RKO (cell line): ENCODE data around the gene SLC47A2.
"Not testable (repeated sequence)": the region's sequence is repeated elsewhere in the genome, so short reads cannot be mapped to it uniquely, and the experiment has no call there.

Experiments used
- DNase-seq: peaks from one replicate; pipeline ENCODE4 v3.0.0-alpha.2; 2016; ENCODE audit warnings: low spot score

SLC47A2 gene, protein sequence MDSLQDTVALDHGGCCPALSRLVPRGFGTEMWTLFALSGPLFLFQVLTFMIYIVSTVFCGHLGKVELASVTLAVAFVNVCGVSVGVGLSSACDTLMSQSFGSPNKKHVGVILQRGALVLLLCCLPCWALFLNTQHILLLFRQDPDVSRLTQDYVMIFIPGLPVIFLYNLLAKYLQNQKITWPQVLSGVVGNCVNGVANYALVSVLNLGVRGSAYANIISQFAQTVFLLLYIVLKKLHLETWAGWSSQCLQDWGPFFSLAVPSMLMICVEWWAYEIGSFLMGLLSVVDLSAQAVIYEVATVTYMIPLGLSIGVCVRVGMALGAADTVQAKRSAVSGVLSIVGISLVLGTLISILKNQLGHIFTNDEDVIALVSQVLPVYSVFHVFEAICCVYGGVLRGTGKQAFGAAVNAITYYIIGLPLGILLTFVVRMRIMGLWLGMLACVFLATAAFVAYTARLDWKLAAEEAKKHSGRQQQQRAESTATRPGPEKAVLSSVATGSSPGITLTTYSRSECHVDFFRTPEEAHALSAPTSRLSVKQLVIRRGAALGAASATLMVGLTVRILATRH

GRCh38 chr17:19716108-19717030 lies at the start of gene SLC47A2:
TSS of gene SLC47A2 (minus strand) at chr17:19716584. CDS start at chr17:19716555, 29 bp downstream.
- no peak for DNase-seq

- DNase-seq = no peak
These were observed 49.6 kb upstream of the SLC47A2 start for GRCh38 chr17:19766016-19766415.

DNA sequence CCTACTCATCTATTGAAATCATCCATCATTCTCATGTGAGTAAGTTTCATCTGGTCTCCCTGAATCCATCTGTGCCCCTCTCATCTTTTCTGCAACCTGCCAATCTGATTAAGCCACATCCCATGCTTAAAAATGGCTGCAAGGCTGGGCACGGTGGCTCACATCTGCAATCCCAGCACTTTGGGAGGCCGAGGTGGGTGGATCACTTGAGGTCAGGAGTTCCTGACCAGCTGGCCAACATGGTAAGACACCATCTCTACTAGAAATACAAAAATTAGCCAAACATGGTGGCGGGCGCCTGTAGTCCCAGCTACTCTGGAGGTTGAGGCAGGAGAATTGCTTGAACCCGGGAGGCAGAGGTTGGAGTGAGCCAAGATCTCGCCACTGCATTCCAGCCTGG lies 47.6 kb upstream of the SLC47A2 start:
- DNase-seq = not testable (repeated sequence)

DNA sequence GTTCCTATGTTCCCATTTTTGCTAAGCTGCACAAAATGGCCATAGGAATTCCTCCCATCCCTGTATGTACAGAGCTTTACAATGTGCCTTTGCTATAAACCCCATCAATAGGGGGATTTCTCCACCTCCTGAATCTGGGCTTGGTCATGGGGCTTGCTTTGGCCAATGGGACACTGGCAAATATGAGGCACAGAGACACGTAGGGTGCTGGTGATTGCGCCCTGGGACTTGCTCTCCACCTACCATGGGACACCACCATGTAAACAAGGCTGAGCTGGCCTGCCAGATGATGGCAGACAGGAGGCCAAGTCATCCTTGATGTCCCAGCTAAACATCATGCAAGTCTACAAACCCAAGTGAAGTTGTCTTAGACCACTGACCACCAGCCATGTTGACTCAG lies 47.0 kb upstream of the SLC47A2 start:
- no peak for DNase-seq

- DNase-seq = peak; percentile 47
These were observed 46.2 kb upstream of the SLC47A2 start for GRCh38 chr17:19762515-19762961.

DNA sequence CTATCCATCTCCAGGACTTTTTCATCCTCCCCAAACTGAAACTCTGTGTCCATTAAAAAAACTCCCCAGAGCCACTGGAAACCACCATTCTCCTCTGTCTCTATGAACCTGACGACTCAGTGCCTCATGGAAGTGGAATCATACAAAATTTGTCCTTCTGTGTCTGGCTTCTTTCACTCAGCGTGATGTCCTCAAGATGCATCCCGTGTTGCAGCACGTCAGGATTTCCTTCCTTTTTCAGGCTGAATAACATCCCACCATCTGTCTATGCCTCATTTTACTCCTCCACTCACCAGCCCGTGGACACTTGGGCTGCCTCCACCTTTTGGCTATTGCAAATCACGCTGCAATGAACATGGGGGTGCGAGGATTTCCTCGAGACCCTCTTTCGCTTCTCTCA lies 44.4 kb upstream of the SLC47A2 start:
- DNase-seq = no peak

DNA sequence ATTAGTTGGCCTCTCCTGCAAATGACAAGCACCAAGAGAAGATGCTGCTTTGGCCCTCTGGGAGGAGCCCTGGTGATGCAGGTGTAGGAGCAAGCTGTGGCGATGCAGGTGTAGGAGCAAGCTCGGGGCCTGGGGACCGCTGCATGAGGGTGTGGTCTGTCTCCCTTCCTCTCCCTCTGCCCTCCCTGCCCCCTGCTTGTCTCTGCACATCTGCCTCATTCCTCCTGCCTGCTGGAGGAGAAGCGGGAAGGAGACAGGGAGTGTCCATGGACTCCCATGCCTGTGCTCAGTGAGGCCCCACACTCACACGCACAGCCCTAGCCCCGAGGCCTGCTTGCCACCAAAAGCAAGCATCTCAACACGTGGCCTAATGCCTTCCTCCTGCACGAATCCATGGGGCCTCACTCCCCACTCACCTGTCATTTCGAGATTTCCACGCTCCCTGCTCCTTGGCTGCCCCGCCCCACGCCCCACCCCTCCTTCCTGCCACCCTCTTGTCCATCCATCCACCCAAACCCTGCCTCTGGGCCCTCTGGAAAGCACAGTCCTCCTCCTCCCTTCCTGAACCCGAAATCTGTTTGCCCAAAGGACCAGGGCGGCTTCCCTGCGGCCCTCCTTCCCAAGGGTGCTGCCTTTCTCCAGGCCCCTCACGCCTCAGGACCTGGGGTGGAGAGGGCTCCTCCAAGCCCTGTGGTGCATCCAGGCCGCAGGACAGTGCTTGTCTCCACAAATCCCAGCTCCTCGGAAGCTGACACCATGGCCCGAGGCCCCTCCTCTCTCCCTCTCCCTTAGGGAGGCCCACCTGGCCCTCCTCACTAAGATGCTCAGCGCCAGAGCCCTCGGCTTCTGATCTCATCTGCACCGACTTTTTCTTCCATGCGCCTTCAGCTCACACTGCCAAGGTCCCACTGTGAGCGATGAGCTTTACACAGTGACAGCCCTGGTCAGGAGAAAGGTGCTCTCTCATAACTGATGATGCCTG lies 43.5 kb upstream of the SLC47A2 start:
- no peak for DNase-seq

GRCh38 chr17:19757536-19758180 lies 41.3 kb upstream of the SLC47A2 start:
- no peak for DNase-seq

- DNase-seq = no peak
These were observed 40.2 kb upstream of the SLC47A2 start for GRCh38 chr17:19756546-19756945.

DNA sequence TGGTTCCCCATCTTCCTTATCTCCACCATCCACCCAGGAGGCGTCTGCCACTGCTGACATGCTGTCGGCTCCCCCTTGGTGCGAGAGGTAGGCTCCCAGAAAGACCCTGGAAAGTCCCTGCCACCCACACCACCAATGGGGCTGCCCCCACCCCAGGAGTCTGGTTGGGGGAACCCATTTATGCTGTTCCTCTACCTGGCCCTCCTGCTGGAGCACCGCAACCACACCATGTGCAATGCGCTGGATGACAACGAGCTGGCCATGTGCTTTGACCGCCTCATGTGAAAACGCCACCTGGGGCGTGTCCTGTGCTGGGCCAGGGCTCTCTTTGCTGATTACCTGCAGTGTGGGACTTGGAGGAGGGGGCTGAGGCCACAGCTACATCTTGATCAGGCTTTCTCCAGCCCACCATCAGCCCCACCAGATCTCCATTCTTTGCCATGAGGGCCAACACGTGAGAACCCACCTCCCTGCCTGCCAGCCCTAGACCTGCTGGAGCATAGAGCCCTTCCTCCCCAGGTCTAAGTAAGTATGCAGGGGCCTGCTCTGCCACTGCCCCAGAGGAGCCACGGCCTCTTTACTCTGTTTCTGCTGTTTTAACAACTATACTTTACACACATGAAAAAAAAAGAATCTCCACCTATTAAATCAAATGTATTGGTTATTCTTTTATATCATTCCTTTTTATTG lies 39.6 kb upstream of the SLC47A2 start:
- no peak for DNase-seq

DNA sequence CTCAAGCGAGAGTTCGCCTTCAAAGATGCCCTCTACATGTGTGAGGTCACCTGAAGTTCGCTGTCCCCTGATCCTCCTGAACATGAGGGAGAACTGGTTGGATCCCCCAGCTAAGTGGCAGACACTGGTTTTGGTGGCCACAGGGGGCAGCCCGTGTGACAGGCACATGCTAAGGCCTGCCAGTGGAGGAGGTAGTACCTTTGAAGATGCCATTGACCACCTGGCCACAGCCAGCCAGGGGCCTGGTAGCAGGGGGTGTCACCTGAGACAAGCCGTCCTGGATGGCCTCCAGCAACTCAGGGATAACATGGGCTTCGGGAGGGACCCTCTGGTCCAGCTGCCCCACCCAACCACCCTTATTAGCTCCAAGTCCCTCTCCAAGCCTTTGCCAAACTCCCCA lies 39.0 kb upstream of the SLC47A2 start:
- no peak for DNase-seq

- peak; percentile 34 for DNase-seq
These were observed 37.5 kb upstream of the SLC47A2 start for GRCh38 chr17:19753661-19754463.

DNA sequence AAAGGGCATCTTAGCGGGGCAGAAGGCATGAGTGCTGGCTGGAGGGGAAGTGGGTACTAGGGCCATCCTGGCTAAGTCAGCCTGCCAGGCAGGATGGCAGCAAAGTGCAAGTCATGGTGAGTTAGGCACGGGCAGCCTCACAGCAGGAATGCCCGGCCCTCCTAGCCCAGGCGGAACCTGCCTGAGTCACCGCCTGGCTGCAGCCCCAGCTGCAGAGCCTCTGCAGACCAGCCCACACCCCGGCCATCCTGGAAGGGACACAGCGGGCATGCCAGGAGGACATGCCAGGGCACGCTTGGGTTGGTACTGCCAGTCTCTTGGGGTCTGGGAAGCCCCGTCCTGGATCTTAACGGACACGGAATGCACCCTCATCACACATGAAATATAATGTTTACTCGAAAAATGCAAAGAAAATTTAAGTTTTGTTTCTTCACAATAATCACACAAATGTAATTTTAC lies 36.7 kb upstream of the SLC47A2 start:
- DNase-seq = peak; percentile 78

- DNase-seq = no peak
These were observed 36.0 kb upstream of the SLC47A2 start for GRCh38 chr17:19752216-19753050.

DNA sequence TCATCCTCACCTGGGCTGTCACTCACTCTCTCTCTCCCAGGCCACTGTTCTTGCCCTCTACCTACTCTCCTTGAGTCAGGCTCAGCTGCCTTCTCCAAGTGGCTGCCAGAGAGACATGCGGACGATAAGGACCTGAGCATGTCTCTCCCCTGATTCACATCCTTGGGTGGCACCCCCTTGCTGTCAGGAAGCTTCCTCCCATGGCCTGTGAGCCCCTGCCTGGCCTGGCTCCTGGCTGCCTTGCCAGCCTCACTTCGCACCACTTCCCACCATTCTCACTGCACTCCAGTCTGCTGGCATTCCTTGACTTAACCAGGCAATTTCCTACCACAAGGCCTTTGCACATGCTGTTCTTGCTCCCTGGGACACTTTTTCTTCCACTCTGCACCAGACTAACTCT lies 34.5 kb upstream of the SLC47A2 start:
- DNase-seq = no peak

GRCh38 chr17:19750020-19750572 lies 33.7 kb upstream of the SLC47A2 start:
- no peak for DNase-seq

GRCh38 chr17:19748807-19749193 lies 32.4 kb upstream of the SLC47A2 start:
- DNase-seq = no peak
